GM12878 (cell line): ENCODE data around the gene GAS2. TPM values are rescaled to one million over a fixed set of nuclear protein-coding genes. Genes with fewer than 3 reads are reported as not detected.

Source experiments
- ATAC-seq: fragments of 200-7000 bp; cut with Tn5 transposase; 3 replicates; pipeline ENCODE4 v1.9.1; 2020; ENCODE audit warnings: mild to moderate bottlenecking, moderate library complexity
- BruUV-seq: library from RNA; stranded (reverse); fragments of 400-500 nt; replicated peaks from 2 replicates; lab custom pipeline; 2021; lab: Mats Ljungman, UMichigan
- CTCF ChIA-PET: fragments of 300-600 bp; sonication (Branson Sonifier 250); formaldehyde crosslinking; extraction: SDS; loops from one replicate; lab custom pipeline; 2021; ENCODE audit warnings: inconsistent platforms; lab: Yijun Ruan, JAX
- POLR2A ChIA-PET: fragments of 350-600 bp; formaldehyde crosslinking; extraction: SDS; loops from one replicate; lab custom pipeline; 2021; ENCODE audit warnings: inconsistent platforms; lab: Charles Lee
- RAD21 ChIA-PET: fragments of 300-600 bp; sonication (Branson Sonifier 250); formaldehyde crosslinking; loops from one replicate; lab custom pipeline; 2023; ENCODE audit warnings: antibody characterized with exemption; ENCODE audit not compliant: unreplicated experiment; lab: Charles Lee
- SMC1A ChIA-PET: fragments of 300-600 bp; sonication (Branson Sonifier 250); formaldehyde crosslinking; loops from one replicate; lab custom pipeline; 2023; ENCODE audit not compliant: unreplicated experiment, uncharacterized antibody; lab: Charles Lee
- DNase-seq: peaks from one replicate; pipeline ENCODE4 v3.0.0-alpha.2; 2011; ENCODE audit warnings: low read depth, low spot score
- FAIRE-seq: peaks from 3 replicates; lab custom pipeline; 2011; peaks lifted over from hg19 to GRCh38; lab: Jason Lieb, UNC
- H2AFZ ChIP-seq: 2 replicates; pipeline ENCODE4 v1.6.0; 2011; ENCODE audit warnings: low read depth, low read length, control low read depth; ENCODE audit not compliant: control insufficient read depth
- H3K27ac ChIP-seq: 2 replicates; pipeline ENCODE4 v1.5.1; 2011; ENCODE audit warnings: control low read depth; ENCODE audit not compliant: control insufficient read depth, insufficient read depth
- H3K27me3 ChIP-seq, 2 experiments: replicated peaks in 1 of 2; 2 replicates each; pipeline versions ENCODE4 v1.6.0 to v1.6.1; 2011; ENCODE audit warnings: low read length in 1 of 2; ENCODE audit not compliant: control insufficient read depth in 2 of 2, insufficient read depth in 2 of 2
- H3K36me3 ChIP-seq, 2 experiments: 2 replicates each; pipeline ENCODE4 v1.5.1; 2011; ENCODE audit warnings: low read length in 1 of 2; ENCODE audit not compliant: control insufficient read depth in 2 of 2, insufficient read depth in 2 of 2
- H3K4me1 ChIP-seq: 2 replicates; pipeline ENCODE4 v1.6.1; 2011; ENCODE audit warnings: mild to moderate bottlenecking, low read length, moderate library complexity, mixed read lengths; ENCODE audit not compliant: control insufficient read depth, insufficient read depth
- H3K4me2 ChIP-seq: 2 replicates; pipeline ENCODE4 v1.6.0; 2011; ENCODE audit warnings: control low read depth; ENCODE audit not compliant: control insufficient read depth, insufficient read depth
- H3K4me3 ChIP-seq: fragments of 200-600 bp; sonication (generic); 2 replicates; pipeline ENCODE4 v1.5.1; 2016
- H3K79me2 ChIP-seq: 2 replicates; pipeline ENCODE4 v1.6.0; 2011; ENCODE audit warnings: low read length; ENCODE audit not compliant: control insufficient read depth, insufficient read depth
- H3K9ac ChIP-seq: 2 replicates; pipeline ENCODE4 v1.8.0; 2011; ENCODE audit warnings: low read length, control low read depth, mixed read lengths; ENCODE audit not compliant: control insufficient read depth, insufficient read depth
- H3K9me3 ChIP-seq: replicated peaks from 3 replicates; pipeline ENCODE4 v1.5.1; 2011; ENCODE audit warnings: mild to moderate bottlenecking, low read length; ENCODE audit not compliant: control insufficient read depth, insufficient read depth
- H4K20me1 ChIP-seq: 2 replicates; pipeline ENCODE4 v1.6.0; 2011; ENCODE audit not compliant: control insufficient read depth, insufficient read depth
- BCL3 ChIP-seq: IDR thresholded peaks from 2 replicates; pipeline ENCODE4 v1.6.1; 2011; ENCODE audit warnings: borderline replicate concordance, low read depth, mild to moderate bottlenecking, moderate library complexity, low read length; ENCODE audit not compliant: insufficient read depth, poor library complexity, severe bottlenecking
- DPF2 ChIP-seq: fragments of 450-650 bp; IDR thresholded peaks from 2 replicates; pipeline ENCODE4 v1.6.1; 2017; ENCODE audit warnings: mild to moderate bottlenecking
- HDAC2 ChIP-seq: fragments of 200-600 bp; sonication (generic); IDR thresholded peaks from 2 replicates; pipeline ENCODE4 v1.6.1; 2017
- KAT2A ChIP-seq: conservative IDR thresholded peaks from 2 replicates; pipeline ENCODE4 v1.6.1; 2011; ENCODE audit warnings: low read depth, low read length; ENCODE audit not compliant: control insufficient read depth
- MTA2 ChIP-seq: fragments of 450-650 bp; IDR thresholded peaks from 2 replicates; pipeline ENCODE4 v1.6.1; 2016; ENCODE audit warnings: low read depth, mild to moderate bottlenecking, moderate library complexity
- NFIC ChIP-seq: IDR thresholded peaks from 2 replicates; pipeline ENCODE4 v1.6.1; 2012; ENCODE audit warnings: low read depth, mild to moderate bottlenecking, inconsistent platforms, low read length, moderate library complexity
- NFYA ChIP-seq: IDR thresholded peaks from 2 replicates; pipeline ENCODE4 v1.6.1; 2011; ENCODE audit warnings: low read depth, mild to moderate bottlenecking, low read length, improper control_type of control experiment, borderline replicate concordance
- NKRF ChIP-seq: fragments of 450-650 bp; conservative IDR thresholded peaks from 2 replicates; pipeline ENCODE4 v1.6.1; 2017; ENCODE audit warnings: mild to moderate bottlenecking, moderate library complexity
- PKNOX1 ChIP-seq: fragments of 450-650 bp; IDR thresholded peaks from 2 replicates; pipeline ENCODE4 v1.6.1; 2016; ENCODE audit warnings: mild to moderate bottlenecking
- RAD51 ChIP-seq: fragments of 450-650 bp; IDR thresholded peaks from 2 replicates; pipeline ENCODE4 v1.6.1; 2016; ENCODE audit warnings: moderate library complexity, mild to moderate bottlenecking, inconsistent platforms
- SRF ChIP-seq, 2 experiments: IDR thresholded peaks; 2 replicates each; pipeline ENCODE4 v1.6.1; 2011; ENCODE audit warnings: low read depth in 2 of 2, low read length in 2 of 2, mild to moderate bottlenecking in 1 of 2, moderate library complexity in 1 of 2
- ZNF687 ChIP-seq: fragments of 450-650 bp; IDR thresholded peaks from 2 replicates; pipeline ENCODE4 v1.6.1; 2017; ENCODE audit warnings: mild to moderate bottlenecking, moderate library complexity
- in situ Hi-C: fragments of 300-500 bp; cut with MboI; formaldehyde crosslinking; loops from 9 replicates; pipeline ENCODE4 v1.14.3; 2018; ENCODE audit warnings: mixed read lengths
- intact Hi-C: fragments of 100-400 bp; cut with micrococcal nuclease; formaldehyde crosslinking; loops from one replicate; pipeline ENCODE4 v1.14.2; 2022; ENCODE audit not compliant: unreplicated experiment
- polyA plus RNA-seq, 11 experiments: library from polyadenylated mRNA; depleted of rRNA in 4 of 11; unstranded in 6 of 11; stranded (reverse) in 5 of 11; fragments of >200 nt; fragmentation: Nextera tagmentation in 4 of 11; fragmentation: Illumina TruSeq in 1 of 11; extraction: Ambion mirVana in 4 of 11; extraction: Trizol in 1 of 11; gene quantifications; 1 replicate in 1 of 11; 2 replicates in 10 of 11; pipeline versions ENCODE4 v1.2.1 to v1.2.3, GENCODE V29; 2011 to 2016; ENCODE audit warnings: inconsistent platforms in 2 of 11, missing spikeins in 2 of 11, low read depth in 1 of 11
- total RNA-seq, 4 experiments: library from RNA; depleted of rRNA in 3 of 4; stranded (reverse); fragments of >200 nt in 3 of 4; fragmentation: Illumina TruSeq in 1 of 4; extraction: Trizol in 1 of 4; gene quantifications; 2 replicates each; pipeline versions ENCODE4 v1.2.1 to v1.2.3, GENCODE V29; 2013 to 2021

Gene GAS2
- total and polyA plus RNA-seq, 10 of the 15 experiments (the other 5 are each of a cell fraction or from before 2014, with no cell fraction given): 16.4 to 81.4 (median 26.2) TPM

- no peak for TF ChIP-seq BCL3
- TF ChIP-seq PKNOX1: peak; percentile 95
- TF ChIP-seq NFYA: no peak
- TF ChIP-seq RAD51: 0 out of 2 replicates have a peak, but pooled peaks have one; percentile 60
- no peak for TF ChIP-seq HDAC2
- peak; percentile 80 for TF ChIP-seq MTA2
- 0 out of 2 replicates have a peak, but pooled peaks have one; percentile 44 for TF ChIP-seq DPF2
- TF ChIP-seq, all 136 proteins: peak for 26
Measured at GRCh38 chr11:22780952-22781593, 114.7 kb downstream of the GAS2 start (continued).

GRCh38 chr11:22785251-22785650 lies 118.8 kb downstream of the GAS2 start:
- POLR2A ChIA-PET: interaction anchor here (1.0 to 4.3 kb wide), 4 partner anchors 9 to 110 kb away, joined by 3 to 17 read pairs (median 4); no protein-coding TSS in a partner anchor
- H3K27ac ChIP-seq: no peak overlapping the region
- H2AFZ ChIP-seq: no peak overlapping the region
- no peak overlapping the region for H3K4me2 ChIP-seq
- peaks cover 21% of the 10 kb centered on the region for H3K4me1 ChIP-seq
- no TSS peak for BruUV-seq
- no peaks in the 10 kb centered on the region for H3K27me3 ChIP-seq
- H3K9ac ChIP-seq: no peak overlapping the region
- 0 out of 3 replicates have a peak, but pooled peaks cover 1% of the 10 kb centered on the region for H3K9me3 ChIP-seq
- no peak for FAIRE-seq
- no peak for DNase-seq
- H3K79me2 ChIP-seq: no peaks in the 10 kb centered on the region
- H3K36me3 ChIP-seq: no peaks in the 10 kb centered on the region
- RAD21 ChIA-PET: interaction anchor here (0.8 to 5.5 kb wide), 10 partner anchors 8 to 160 kb away, joined by 3 to 103 read pairs (median 22); partner anchors contain the start of genes FANCF, GAS2 and SVIP
- CTCF ChIA-PET: interaction anchor here (0.7 to 6.7 kb wide), 9 partner anchors 9 to 161 kb away, joined by 3 to 135 read pairs (median 14); partner anchors contain the start of gene SVIP
- SMC1A ChIA-PET: interaction anchor here (1.0 to 14.6 kb wide), 23 partner anchors 8 to 595 kb away, joined by 3 to 251 read pairs (median 5); partner anchors contain the start of genes GAS2 and SVIP
- no peaks in the 10 kb centered on the region for H4K20me1 ChIP-seq
- no peak overlapping the region for H3K4me3 ChIP-seq
- intact Hi-C loops: loop anchor here (10.0 kb wide), 1 partner anchor 590 kb away; the partner anchor contains the start of gene ANO5
- in situ Hi-C loops: loop anchor here (10.0 kb wide), 1 partner anchor 110 kb away; no protein-coding TSS in a partner anchor
- no peak for ATAC-seq
- TF ChIP-seq KAT2A (no peak), NFIC (no peak), ZNF687 (no peak), NKRF (no peak), SRF (IDR thresholded peaks at IDR 0.05; ENCODE audit: low read depth in 2 of 2, low read length in 2 of 2) (no peak)
